T-helper 9 cell (primary cell): ENCODE data around the gene ROR1.
"Not testable (repeated sequence)": the region's sequence is repeated elsewhere in the genome, so short reads cannot be mapped to it uniquely, and the experiment has no call there.

Experiments used
- DNase-seq: peaks from one replicate; pipeline ENCODE4 v3.0.0-alpha.2; 2020

The ROR1 gene

GRCh38 chr1:64196074-64196870 lies 422.5 kb downstream of the ROR1 start:
- DNase-seq = no peak

GRCh38 chr1:64197076-64197475 lies 423.3 kb downstream of the ROR1 start:
- DNase-seq = no peak

- no peak for DNase-seq
Observed at GRCh38 chr1:64199154-64199553, 425.3 kb downstream of the ROR1 start.

DNA sequence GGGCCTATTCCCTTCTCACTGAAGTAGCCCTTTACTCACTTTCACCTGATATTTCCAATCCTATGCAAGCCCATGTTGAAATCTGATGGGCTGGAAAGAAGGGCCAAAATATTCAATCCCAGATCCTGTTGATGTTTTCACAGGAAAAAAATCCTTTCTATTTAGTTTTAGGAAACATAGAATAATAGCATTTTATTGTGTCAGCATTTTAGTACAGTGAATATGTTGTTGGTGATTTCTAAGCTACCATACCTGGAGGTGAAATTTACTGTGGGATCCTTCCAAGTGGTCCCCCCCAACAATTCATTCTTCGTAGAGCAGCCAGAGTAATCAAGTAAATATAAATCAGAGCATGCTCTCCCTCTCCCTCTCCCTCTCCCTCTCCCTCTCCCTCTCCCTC lies 426.2 kb downstream of the ROR1 start:
- no peak for DNase-seq

- DNase-seq = no peak
Observed at GRCh38 chr1:64203420-64203819, 429.6 kb downstream of the ROR1 start, which contains the start of gene UBE2U. Gene UBE2U, plus strand, starts transcription at chr1:64203623. Its CDS starts 428 bp downstream, at chr1:64204051.

DNA sequence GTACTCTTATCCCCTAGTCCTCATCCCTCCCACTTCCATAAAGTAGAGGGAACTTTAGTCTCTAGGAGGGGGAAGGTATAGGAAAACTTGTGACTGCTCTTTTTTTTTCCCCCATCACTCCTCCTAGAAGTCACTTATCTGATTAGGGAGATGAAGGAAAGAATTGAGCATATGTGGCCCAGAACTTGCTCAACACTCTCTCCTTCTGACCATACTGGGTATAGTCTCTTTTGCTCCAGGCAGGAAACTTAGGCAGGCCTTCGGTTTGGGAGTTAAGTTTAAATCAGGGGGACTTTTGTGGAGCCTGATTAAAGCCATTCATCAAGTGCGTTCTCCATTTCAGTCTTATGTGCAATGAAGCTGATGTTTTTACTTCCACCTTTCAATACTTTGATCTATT lies 435.4 kb downstream of the ROR1 start:
- DNase-seq = no peak

GRCh38 chr1:64212031-64212430 lies 438.2 kb downstream of the ROR1 start:
- no peak for DNase-seq

DNA sequence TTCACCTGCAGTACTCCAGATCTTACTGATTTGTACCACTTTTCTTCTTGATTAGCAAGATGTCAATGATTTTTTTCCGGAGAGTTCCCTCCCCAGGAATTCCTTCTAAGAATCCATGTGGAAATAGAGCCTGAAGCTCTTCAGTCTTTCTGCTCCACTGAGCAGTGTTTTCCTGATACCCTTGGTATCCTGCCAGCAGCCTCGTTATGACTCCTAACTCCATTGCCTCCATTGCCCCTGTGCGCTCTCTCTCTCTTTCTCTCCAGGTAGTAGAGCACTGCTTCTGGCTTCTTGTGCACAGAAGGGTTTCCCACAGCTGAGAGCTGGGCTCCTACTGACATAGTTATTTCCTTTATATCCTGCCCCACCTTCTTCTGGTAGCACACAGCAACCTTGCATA lies 441.8 kb downstream of the ROR1 start:
- DNase-seq = no peak

- DNase-seq = no peak
Observed at GRCh38 chr1:64220241-64220640, 446.4 kb downstream of the ROR1 start.

GRCh38 chr1:64223329-64224151 lies 449.7 kb downstream of the ROR1 start:
- DNase-seq = no peak

- not testable (repeated sequence) for DNase-seq
Observed at GRCh38 chr1:64224236-64224635, 450.4 kb downstream of the ROR1 start.

- no peak for DNase-seq
Observed at GRCh38 chr1:64228167-64228957, 454.5 kb downstream of the ROR1 start.

DNA sequence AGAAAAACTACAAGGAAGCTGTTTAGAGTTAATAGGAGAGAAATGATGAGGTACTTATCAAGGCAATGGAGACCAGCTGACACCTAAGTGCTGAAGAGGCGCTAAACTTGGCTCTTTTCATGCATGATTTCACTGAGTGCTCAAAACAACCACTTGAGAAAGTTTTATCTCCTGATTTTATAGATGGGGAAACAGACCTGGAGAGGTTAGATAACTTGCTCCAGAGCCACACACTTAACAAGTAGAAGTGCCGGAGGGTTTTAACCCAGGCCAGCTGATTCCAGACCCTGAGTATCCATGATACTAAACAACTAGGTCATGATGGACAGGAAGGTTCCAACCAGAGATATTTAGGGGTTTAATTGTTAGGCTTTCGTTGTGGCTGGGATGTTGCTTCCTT lies 455.5 kb downstream of the ROR1 start:
- DNase-seq = no peak
